IMR-90 (cell line): ENCODE results near the gene CPAMD8. TPM values are rescaled to one million over a fixed set of nuclear protein-coding genes. Genes with fewer than 3 reads are reported as not detected.

ENCODE experiments used
- ATAC-seq: fragments of 200-7000 bp; cut with Tn5 transposase; 2 replicates; pipeline ENCODE4 v1.9.1; 2020; ENCODE audit warnings: low read depth, mild to moderate bottlenecking, moderate library complexity
- BruUV-seq: library from RNA; stranded (reverse); fragments of 400-500 nt; replicated peaks from 2 replicates; lab custom pipeline; 2021; lab: Mats Ljungman, UMichigan
- CTCF ChIA-PET: fragments of 300-600 bp; formaldehyde crosslinking; extraction: SDS; loops from one replicate; lab custom pipeline; 2021; ENCODE audit warnings: antibody characterized with exemption; lab: Yijun Ruan, JAX
- POLR2A ChIA-PET: fragments of 300-600 bp; sonication (Branson Sonifier 250); formaldehyde crosslinking; loops from one replicate; lab custom pipeline; 2022; ENCODE audit warnings: antibody characterized with exemption; ENCODE audit not compliant: unreplicated experiment; lab: Charles Lee
- DNase-seq: peaks from one replicate; pipeline ENCODE4 v3.0.0; 2013
- H2AFZ ChIP-seq: replicated peaks from 2 replicates; pipeline ENCODE3; 2013; ENCODE audit warnings: low read length, mild to moderate bottlenecking; ENCODE audit not compliant: poor library complexity
- H2AK5ac ChIP-seq: 2 replicates; pipeline ENCODE4 v1.6.1; 2013; ENCODE audit warnings: low read depth, low read length, inconsistent platforms
- H2AK9ac ChIP-seq: replicated peaks from 2 replicates; pipeline ENCODE3; 2013; ENCODE audit warnings: mild to moderate bottlenecking, low read depth, low read length, moderate library complexity; ENCODE audit not compliant: poor library complexity
- H2BK120ac ChIP-seq: 2 replicates; pipeline ENCODE4 v1.6.1; 2013; ENCODE audit warnings: low read depth, low read length, inconsistent platforms
- H2BK15ac ChIP-seq: 3 replicates; pipeline ENCODE4 v1.6.1; 2013; ENCODE audit warnings: low read depth, low read length, inconsistent platforms
- H2BK20ac ChIP-seq: 2 replicates; pipeline ENCODE4 v1.6.1; 2013; ENCODE audit warnings: low read depth, mild to moderate bottlenecking, inconsistent platforms, low read length, moderate library complexity
- H2BK5ac ChIP-seq: 2 replicates; pipeline ENCODE4 v1.6.1; 2013; ENCODE audit warnings: mild to moderate bottlenecking, low read depth, low read length, inconsistent platforms; ENCODE audit not compliant: poor library complexity, severe bottlenecking
- H3K14ac ChIP-seq: replicated peaks from 2 replicates; pipeline ENCODE4 v1.6.1; 2013; ENCODE audit warnings: low read depth, low read length, inconsistent platforms
- H3K18ac ChIP-seq: 2 replicates; pipeline ENCODE4 v1.6.1; 2013; ENCODE audit warnings: low read depth, low read length, control low read depth
- H3K23ac ChIP-seq: 2 replicates; pipeline ENCODE4 v1.6.1; 2013; ENCODE audit warnings: low read depth, low read length, inconsistent platforms
- H3K27ac ChIP-seq: 2 replicates; pipeline ENCODE4 v1.5.1; 2013; ENCODE audit warnings: mild to moderate bottlenecking, control low read depth, low read length; ENCODE audit not compliant: insufficient read depth
- H3K27me3 ChIP-seq: 2 replicates; pipeline ENCODE4 v1.6.1; 2013; ENCODE audit warnings: low read length; ENCODE audit not compliant: control insufficient read depth, insufficient read depth
- H3K36me3 ChIP-seq: 2 replicates; pipeline ENCODE4 v1.6.1; 2013; ENCODE audit warnings: low read length, mixed read lengths; ENCODE audit not compliant: control insufficient read depth, insufficient read depth
- H3K4ac ChIP-seq: 2 replicates; pipeline ENCODE4 v1.6.1; 2013; ENCODE audit warnings: low read depth, low read length, inconsistent platforms
- H3K4me1 ChIP-seq: 2 replicates; pipeline ENCODE4 v1.6.1; 2013; ENCODE audit warnings: low read length, mixed read lengths; ENCODE audit not compliant: control insufficient read depth, insufficient read depth
- H3K4me2 ChIP-seq: 2 replicates; pipeline ENCODE4 v1.6.1; 2013; ENCODE audit warnings: low read depth, mild to moderate bottlenecking, control low read depth, low read length, moderate library complexity
- H3K4me3 ChIP-seq: 2 replicates; pipeline ENCODE4 v1.5.1; 2013; ENCODE audit warnings: low read depth, mild to moderate bottlenecking, control low read depth, low read length, moderate library complexity; ENCODE audit not compliant: insufficient read depth
- H3K56ac ChIP-seq: 2 replicates; pipeline ENCODE4 v1.6.1; 2013; ENCODE audit warnings: low read length, inconsistent platforms; ENCODE audit not compliant: insufficient read depth; ENCODE audit errors: extremely low read depth
- H3K79me1 ChIP-seq, 2 experiments: 2 replicates each; pipeline ENCODE4 v1.6.1; 2013; ENCODE audit warnings: low read length in 2 of 2, inconsistent platforms in 1 of 2, low read depth in 1 of 2
- H3K9ac ChIP-seq: 2 replicates; pipeline ENCODE4 v1.6.1; 2013; ENCODE audit warnings: low read depth, low read length, control low read depth
- H3K9me1 ChIP-seq: 2 replicates; pipeline ENCODE4 v1.6.1; 2013; ENCODE audit warnings: low read length, inconsistent platforms; ENCODE audit not compliant: insufficient read depth
- H3K9me3 ChIP-seq: 2 replicates; pipeline ENCODE4 v1.6.1; 2013; ENCODE audit warnings: low read length; ENCODE audit not compliant: control insufficient read depth, insufficient read depth
- H4K20me1 ChIP-seq: 2 replicates; pipeline ENCODE4 v1.6.1; 2013; ENCODE audit warnings: low read length, inconsistent platforms; ENCODE audit not compliant: insufficient read depth
- H4K5ac ChIP-seq: 2 replicates; pipeline ENCODE4 v1.6.1; 2013; ENCODE audit warnings: mild to moderate bottlenecking, low read depth, low read length, control low read depth
- H4K8ac ChIP-seq, 2 experiments: 2 replicates each; pipeline ENCODE4 v1.6.1; 2013; ENCODE audit warnings: low read depth in 2 of 2, low read length in 2 of 2, control low read depth in 1 of 2, inconsistent platforms in 1 of 2
- H4K91ac ChIP-seq: 2 replicates; pipeline ENCODE4 v1.6.1; 2013; ENCODE audit warnings: low read depth, low read length, inconsistent platforms; ENCODE audit not compliant: insufficient read depth
- BHLHE40 ChIP-seq: fragments of 150-350 bp; IDR thresholded peaks from 2 replicates; pipeline ENCODE4 v1.6.1; 2016; ENCODE audit warnings: mild to moderate bottlenecking, low read depth, low read length
- CHD1 ChIP-seq: IDR thresholded peaks from 2 replicates; pipeline ENCODE4 v1.6.1; 2012; ENCODE audit warnings: low read depth, low read length, improper control_type of control experiment
- FOS ChIP-seq: fragments of 150-350 bp; IDR thresholded peaks from 2 replicates; pipeline ENCODE4 v1.6.1; 2016; ENCODE audit warnings: low read depth, low read length
- MAFK ChIP-seq: IDR thresholded peaks from 2 replicates; pipeline ENCODE4 v1.6.1; 2012; ENCODE audit warnings: low read depth, low read length, improper control_type of control experiment
- MXI1 ChIP-seq: IDR thresholded peaks from 2 replicates; pipeline ENCODE4 v1.6.1; 2012; ENCODE audit warnings: low read depth, mild to moderate bottlenecking, low read length, moderate library complexity, borderline replicate concordance
- NFE2L2 ChIP-seq: fragments of 150-350 bp; IDR thresholded peaks from 2 replicates; pipeline ENCODE4 v1.6.1; 2016; ENCODE audit warnings: low read depth, mild to moderate bottlenecking, low read length
- POLR2A ChIP-seq: IDR thresholded peaks from 2 replicates; pipeline ENCODE4 v1.6.1; 2012; ENCODE audit warnings: mild to moderate bottlenecking, low read depth, low read length
- RCOR1 ChIP-seq: IDR thresholded peaks from 2 replicates; pipeline ENCODE4 v1.6.1; 2012; ENCODE audit warnings: mild to moderate bottlenecking, low read length, improper control_type of control experiment; ENCODE audit not compliant: insufficient replicate concordance
- SMC3 ChIP-seq: fragments of 150-350 bp; IDR thresholded peaks from 2 replicates; pipeline ENCODE4 v1.6.1; 2016; ENCODE audit warnings: low read depth, mild to moderate bottlenecking, antibody characterized with exemption, low read length, moderate library complexity
- WGBS, 2 experiments: methylation state at CpG; one replicate each; pipeline versions ENCODE4 v1.1.5 to v1.1.7; 2013; ENCODE audit warnings: missing lambda C conversion rate in 2 of 2; ENCODE audit not compliant: insufficient read length in 1 of 2; ENCODE audit errors: extremely low coverage in 2 of 2; 5-methylcytosine and 5-hydroxymethylcytosine counted together
- dilution Hi-C: fragments of 300-500 bp; cut with HindIII; formaldehyde crosslinking; loops from one replicate; pipeline ENCODE4 v1.14.3; 2018; ENCODE audit warnings: low sequenced_read_pairs; ENCODE audit not compliant: unreplicated experiment
- in situ Hi-C: fragments of 300-500 bp; cut with MboI; formaldehyde crosslinking; loops from 3 replicates; pipeline ENCODE4 v1.14.3; 2019; ENCODE audit warnings: low sequenced_read_pairs, inconsistent platforms, mixed read lengths
- intact Hi-C: fragments of 100-400 bp; cut with micrococcal nuclease; formaldehyde crosslinking; loops from 2 replicates; pipeline ENCODE4 v1.10.0; 2022
- polyA plus RNA-seq, 3 experiments: library from polyadenylated mRNA; depleted of rRNA; stranded (reverse); fragments of >200 nt; gene quantifications; 2 replicates each; pipeline ENCODE4 v1.2.3, GENCODE V29; 2012; ENCODE audit warnings: low replicate concordance in 1 of 3
- total RNA-seq: library from RNA; depleted of rRNA; stranded (reverse); fragments of >200 nt; gene quantifications from 2 replicates; pipeline ENCODE4 v1.2.3, GENCODE V29; 2012
- TF ChIP-seq, protein P1 (sequence below): conservative IDR thresholded peaks from 2 replicates; pipeline ENCODE4 v1.5.1; 2012; ENCODE audit warnings: mild to moderate bottlenecking, low read depth, low read length, improper control_type of control experiment
- TF ChIP-seq, protein P2 (sequence below): fragments of 150-350 bp; IDR thresholded peaks from 2 replicates; pipeline ENCODE4 v1.6.1; 2016; ENCODE audit warnings: low read depth, mild to moderate bottlenecking, low read length, moderate library complexity, borderline replicate concordance
- TF ChIP-seq, protein P3 (sequence below): fragments of 150-350 bp; IDR thresholded peaks from 2 replicates; pipeline ENCODE4 v1.6.1; 2017; ENCODE audit warnings: mild to moderate bottlenecking, antibody characterized with exemption, low read length, low read depth

The CPAMD8 gene
- total and polyA plus RNA-seq, 2 of the 4 experiments (the other 2 are of a cell fraction) = 0.36 to 0.79 TPM

DNA sequence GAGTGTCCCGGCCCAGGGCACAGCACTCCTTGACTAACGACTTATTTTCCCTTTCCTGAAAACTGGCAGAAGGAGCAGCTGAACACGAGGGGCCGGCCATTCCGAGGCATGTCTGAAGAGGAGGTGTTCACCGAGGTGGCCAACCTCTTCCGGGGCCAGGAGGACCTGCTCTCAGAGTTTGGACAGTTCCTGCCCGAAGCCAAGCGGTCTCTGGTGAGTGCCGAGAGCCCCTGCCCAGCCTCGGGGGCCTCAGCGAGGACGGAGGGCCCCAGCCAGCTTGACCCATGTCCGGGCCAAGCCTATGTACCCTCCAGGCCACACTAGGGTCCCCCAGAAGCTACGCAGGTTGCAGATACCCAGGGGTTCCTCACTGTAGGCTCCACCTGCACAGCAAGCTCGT is 179.7 kb downstream of the CPAMD8 start:
- no peak for TF ChIP-seq BHLHE40
- TF ChIP-seq MXI1 = no peak
- TF ChIP-seq, protein P1, sequence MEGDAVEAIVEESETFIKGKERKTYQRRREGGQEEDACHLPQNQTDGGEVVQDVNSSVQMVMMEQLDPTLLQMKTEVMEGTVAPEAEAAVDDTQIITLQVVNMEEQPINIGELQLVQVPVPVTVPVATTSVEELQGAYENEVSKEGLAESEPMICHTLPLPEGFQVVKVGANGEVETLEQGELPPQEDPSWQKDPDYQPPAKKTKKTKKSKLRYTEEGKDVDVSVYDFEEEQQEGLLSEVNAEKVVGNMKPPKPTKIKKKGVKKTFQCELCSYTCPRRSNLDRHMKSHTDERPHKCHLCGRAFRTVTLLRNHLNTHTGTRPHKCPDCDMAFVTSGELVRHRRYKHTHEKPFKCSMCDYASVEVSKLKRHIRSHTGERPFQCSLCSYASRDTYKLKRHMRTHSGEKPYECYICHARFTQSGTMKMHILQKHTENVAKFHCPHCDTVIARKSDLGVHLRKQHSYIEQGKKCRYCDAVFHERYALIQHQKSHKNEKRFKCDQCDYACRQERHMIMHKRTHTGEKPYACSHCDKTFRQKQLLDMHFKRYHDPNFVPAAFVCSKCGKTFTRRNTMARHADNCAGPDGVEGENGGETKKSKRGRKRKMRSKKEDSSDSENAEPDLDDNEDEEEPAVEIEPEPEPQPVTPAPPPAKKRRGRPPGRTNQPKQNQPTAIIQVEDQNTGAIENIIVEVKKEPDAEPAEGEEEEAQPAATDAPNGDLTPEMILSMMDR = no peak
- TF ChIP-seq, protein P2, sequence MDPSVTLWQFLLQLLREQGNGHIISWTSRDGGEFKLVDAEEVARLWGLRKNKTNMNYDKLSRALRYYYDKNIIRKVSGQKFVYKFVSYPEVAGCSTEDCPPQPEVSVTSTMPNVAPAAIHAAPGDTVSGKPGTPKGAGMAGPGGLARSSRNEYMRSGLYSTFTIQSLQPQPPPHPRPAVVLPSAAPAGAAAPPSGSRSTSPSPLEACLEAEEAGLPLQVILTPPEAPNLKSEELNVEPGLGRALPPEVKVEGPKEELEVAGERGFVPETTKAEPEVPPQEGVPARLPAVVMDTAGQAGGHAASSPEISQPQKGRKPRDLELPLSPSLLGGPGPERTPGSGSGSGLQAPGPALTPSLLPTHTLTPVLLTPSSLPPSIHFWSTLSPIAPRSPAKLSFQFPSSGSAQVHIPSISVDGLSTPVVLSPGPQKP = no peak
- no peak for TF ChIP-seq NFE2L2
- TF ChIP-seq FOS = no peak
- TF ChIP-seq MAFK = no peak
- TF ChIP-seq CHD1 = no peak
- TF ChIP-seq, protein P3, sequence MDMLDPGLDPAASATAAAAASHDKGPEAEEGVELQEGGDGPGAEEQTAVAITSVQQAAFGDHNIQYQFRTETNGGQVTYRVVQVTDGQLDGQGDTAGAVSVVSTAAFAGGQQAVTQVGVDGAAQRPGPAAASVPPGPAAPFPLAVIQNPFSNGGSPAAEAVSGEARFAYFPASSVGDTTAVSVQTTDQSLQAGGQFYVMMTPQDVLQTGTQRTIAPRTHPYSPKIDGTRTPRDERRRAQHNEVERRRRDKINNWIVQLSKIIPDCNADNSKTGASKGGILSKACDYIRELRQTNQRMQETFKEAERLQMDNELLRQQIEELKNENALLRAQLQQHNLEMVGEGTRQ = no peak
- TF ChIP-seq RCOR1 = no peak
- no peak for TF ChIP-seq POLR2A
- no peak for TF ChIP-seq SMC3
- H2BK15ac ChIP-seq = no peak overlapping the region
- no peak overlapping the region for H2AK9ac ChIP-seq
- no peak overlapping the region for H2BK20ac ChIP-seq
- intact Hi-C loops = loop anchor here (5.0 kb wide), 1 partner anchor 70 kb away; no protein-coding TSS in a partner anchor
- no peak overlapping the region for H2AFZ ChIP-seq
- H3K9me3 ChIP-seq = no peaks in the 10 kb centered on the region
- no peak overlapping the region for H4K91ac ChIP-seq
- peaks cover 68% of the 10 kb centered on the region for H3K36me3 ChIP-seq
- H3K18ac ChIP-seq = no peak overlapping the region
- H3K27ac ChIP-seq = no peak overlapping the region
- WGBS, 2 experiments = 93% methylated on average over 3 of the region's 16 CpGs; no CpG with 5 or more reads in 1 of the 2 experiments
- POLR2A ChIA-PET = interaction anchor here (0.6 kb wide), 1 partner anchor 29 kb away, joined by 11 read pairs; no protein-coding TSS in a partner anchor
- H3K23ac ChIP-seq = no peak overlapping the region
- H3K4me2 ChIP-seq = no peak overlapping the region
- CTCF ChIA-PET = no interaction called here
- H3K4me1 ChIP-seq = peaks cover 16% of the 10 kb centered on the region
- H3K14ac ChIP-seq = no peak overlapping the region
- H4K5ac ChIP-seq = no peak overlapping the region
- dilution Hi-C loops = no loop called here
- no peak overlapping the region for H3K4me3 ChIP-seq
- H3K56ac ChIP-seq = no peak overlapping the region
- no peak overlapping the region for H3K4ac ChIP-seq
- no TSS peak for BruUV-seq
- no peak for DNase-seq
- no peak overlapping the region for H2AK5ac ChIP-seq
- H3K9me1 ChIP-seq = peaks cover 26% of the 10 kb centered on the region
- H3K9ac ChIP-seq = no peak overlapping the region
- no peak overlapping the region for H4K8ac ChIP-seq
- H3K27me3 ChIP-seq = no peaks in the 10 kb centered on the region
- H4K20me1 ChIP-seq = peaks cover 15% of the 10 kb centered on the region
- no peak overlapping the region for H2BK5ac ChIP-seq
- H3K79me1 ChIP-seq = peaks cover 13 to 69% of the 10 kb centered on the region in 2 experiments; a peak in 3 of 4 replicates
- in situ Hi-C loops = no loop called here
- no peak for ATAC-seq
- no peak overlapping the region for H2BK120ac ChIP-seq
